ENCODE measurements around the gene ERRFI1.
"Not testable (repeated sequence)": the region's sequence is repeated elsewhere in the genome, so short reads cannot be mapped to it uniquely, and the experiment has no call there.

ERRFI1 gene, protein sequence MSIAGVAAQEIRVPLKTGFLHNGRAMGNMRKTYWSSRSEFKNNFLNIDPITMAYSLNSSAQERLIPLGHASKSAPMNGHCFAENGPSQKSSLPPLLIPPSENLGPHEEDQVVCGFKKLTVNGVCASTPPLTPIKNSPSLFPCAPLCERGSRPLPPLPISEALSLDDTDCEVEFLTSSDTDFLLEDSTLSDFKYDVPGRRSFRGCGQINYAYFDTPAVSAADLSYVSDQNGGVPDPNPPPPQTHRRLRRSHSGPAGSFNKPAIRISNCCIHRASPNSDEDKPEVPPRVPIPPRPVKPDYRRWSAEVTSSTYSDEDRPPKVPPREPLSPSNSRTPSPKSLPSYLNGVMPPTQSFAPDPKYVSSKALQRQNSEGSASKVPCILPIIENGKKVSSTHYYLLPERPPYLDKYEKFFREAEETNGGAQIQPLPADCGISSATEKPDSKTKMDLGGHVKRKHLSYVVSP

DNA sequence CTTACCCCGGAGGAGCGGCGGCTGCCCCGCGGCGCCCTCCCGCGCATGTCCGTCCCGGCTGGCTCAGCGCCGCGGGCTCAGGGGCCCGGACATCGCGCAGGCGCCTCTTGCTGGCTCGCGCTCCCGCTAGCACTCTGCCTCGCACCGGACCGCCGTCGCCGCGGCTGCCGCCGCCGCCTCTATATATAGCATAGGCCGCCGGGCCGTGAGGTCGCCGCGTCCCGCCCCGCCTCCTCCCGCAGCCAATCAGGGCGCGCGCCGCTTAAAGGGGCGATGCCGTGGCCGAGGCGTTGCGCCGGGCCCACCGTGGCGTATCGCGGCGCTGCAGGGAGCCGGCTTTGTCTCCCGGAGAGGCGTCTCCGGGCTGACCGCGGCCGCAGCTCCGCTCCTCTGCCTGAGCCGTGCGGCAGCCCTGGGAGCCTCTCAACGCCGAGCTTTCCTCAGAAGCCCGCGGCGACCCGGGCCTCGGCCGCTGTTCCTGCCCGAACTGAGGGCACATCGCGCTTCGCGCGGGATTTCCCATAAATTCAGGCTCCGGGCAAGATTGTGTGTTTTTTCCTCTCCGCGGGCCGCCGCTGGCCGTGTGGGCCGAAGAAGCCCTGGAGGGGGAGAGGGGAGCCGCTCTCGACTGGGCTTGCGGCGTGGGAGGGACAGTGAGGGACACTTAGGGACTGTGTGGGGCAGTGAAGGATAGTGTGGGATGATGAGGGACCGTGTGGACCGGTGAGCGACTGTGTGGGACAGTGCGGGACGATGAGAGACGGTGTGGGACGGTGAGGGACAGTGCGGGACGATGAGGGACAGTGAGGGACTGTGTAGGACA lies at the start of gene ERRFI1:
Gene ERRFI1 (minus strand): TSS at position 157 of the 823 bp plus-strand sequence. CDS start 10,690 bp downstream, outside the sequence.
- no peaks in the 10 kb centered on the region for H3K9me3 ChIP-seq (ENCODE audit: control insufficient read depth in 5 of 5, low read length in 5 of 5)
- no peaks in the 10 kb centered on the region for H3K27me3 ChIP-seq (ENCODE audit: control insufficient read depth in 5 of 5, insufficient read depth in 4 of 5, low read length in 5 of 5)
- H3K36me3 ChIP-seq (ENCODE audit: control insufficient read depth in 5 of 5, insufficient read depth in 5 of 5, low read length in 5 of 5): no peaks in the 10 kb centered on the region
- H3K27ac ChIP-seq (ENCODE audit: low read depth, low read length): peak within 1 kb of the TSS; percentile 92
- peak within 1 kb of the TSS; percentile 79 to 98 (median 89) for H3K4me3 ChIP-seq (ENCODE audit: low read depth in 1 of 5, low read length in 5 of 5)
- peaks cover 4 to 60% (median 37%) of the 10 kb centered on the region in 5 donors for H3K4me1 ChIP-seq (ENCODE audit: control insufficient read depth in 5 of 5, insufficient read depth in 5 of 5, low read length in 5 of 5)
- H3K9ac ChIP-seq (ENCODE audit: low read length in 5 of 5): peak within 1 kb of the TSS; percentile 66 to 95 (median 74)

DNA sequence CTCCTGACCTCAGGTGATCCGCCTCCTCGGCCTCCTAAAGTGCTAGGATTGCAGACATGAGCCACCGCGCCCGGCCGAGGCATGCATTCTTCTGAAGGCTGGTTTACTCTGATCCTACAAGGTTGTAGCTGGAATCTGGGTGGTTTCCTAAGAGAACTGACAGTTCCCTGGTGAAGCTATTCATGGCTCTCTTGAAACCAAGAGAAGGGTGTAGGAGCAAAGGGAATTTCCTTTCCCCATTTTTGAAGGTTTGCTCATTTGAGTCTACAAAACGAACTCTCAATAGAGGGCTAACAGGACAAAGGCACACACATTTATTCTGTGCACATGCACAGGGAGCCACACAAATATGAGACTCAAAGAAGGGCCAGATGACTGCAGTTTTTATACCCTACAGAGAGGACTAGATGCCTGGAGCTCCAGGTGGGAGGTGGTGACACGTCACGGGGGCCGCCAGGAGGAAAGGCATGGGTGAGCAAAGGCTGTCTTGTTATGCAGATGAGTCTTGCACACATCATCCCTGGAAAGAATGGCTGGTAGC lies 49.5 kb upstream of the ERRFI1 start:
- H3K36me3 ChIP-seq (ENCODE audit: control insufficient read depth in 5 of 5, insufficient read depth in 5 of 5, low read length in 5 of 5): no peaks in the 10 kb centered on the region

DNA sequence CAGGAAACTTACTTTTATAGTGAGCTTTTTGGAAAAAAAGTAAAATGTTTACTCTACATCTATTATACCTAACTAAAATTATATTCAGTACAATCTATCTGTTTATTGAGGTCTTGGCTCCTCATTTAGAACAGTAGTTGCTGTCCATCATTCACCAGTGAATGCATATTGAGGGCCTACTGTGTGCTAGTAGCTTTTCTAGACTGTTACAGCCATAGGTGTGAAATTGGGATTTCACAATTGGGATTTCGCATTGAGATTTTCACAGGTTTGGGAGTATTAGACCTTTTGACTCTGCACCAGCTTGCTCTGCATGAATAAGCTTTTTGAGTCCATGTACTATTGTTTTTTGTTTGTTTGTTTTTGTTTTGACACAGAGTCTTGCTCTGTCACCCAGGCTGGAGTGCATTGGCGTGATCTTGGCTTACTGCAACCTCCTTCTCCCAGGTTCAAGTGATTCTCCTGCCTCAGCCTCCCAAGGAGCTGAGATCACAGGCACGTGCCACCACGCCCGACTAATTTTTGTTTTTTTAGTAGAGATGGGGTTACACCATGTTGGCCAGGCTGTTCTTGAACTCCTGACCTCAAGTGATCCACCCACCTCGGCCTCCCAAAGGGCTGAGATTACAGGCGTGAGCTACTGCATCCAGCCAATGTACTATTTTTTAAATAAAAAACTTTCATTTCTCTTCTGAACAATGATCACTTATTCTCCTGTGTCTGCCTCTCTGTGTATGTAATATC lies 47.2 kb upstream of the ERRFI1 start:
- H3K27ac ChIP-seq (ENCODE audit: low read depth, low read length): no peak overlapping the region
- H3K4me1 ChIP-seq (ENCODE audit: control insufficient read depth in 5 of 5, insufficient read depth in 5 of 5, low read length in 5 of 5): peaks cover 0 to 15% (median 8%) of the 10 kb centered on the region in 5 donors
- no peaks in the 10 kb centered on the region for H3K9me3 ChIP-seq (ENCODE audit: control insufficient read depth in 5 of 5, low read length in 5 of 5)

More for the DNA sequence above, 49.5 kb upstream of the ERRFI1 start:
- H3K9me3 ChIP-seq (ENCODE audit: control insufficient read depth in 5 of 5, low read length in 5 of 5): no peaks in the 10 kb centered on the region
- peaks cover 0 to 15% (median 10%) of the 10 kb centered on the region in 5 donors for H3K4me1 ChIP-seq (ENCODE audit: control insufficient read depth in 5 of 5, insufficient read depth in 5 of 5, low read length in 5 of 5)
- no peak overlapping the region for H3K4me3 ChIP-seq (ENCODE audit: low read depth in 1 of 5, low read length in 5 of 5)
- H3K27ac ChIP-seq (ENCODE audit: low read depth, low read length): no peak overlapping the region
- no peak overlapping the region for H3K9ac ChIP-seq (ENCODE audit: low read length in 5 of 5)
- H3K27me3 ChIP-seq (ENCODE audit: control insufficient read depth in 5 of 5, insufficient read depth in 4 of 5, low read length in 5 of 5): no peaks in the 10 kb centered on the region

GRCh38 chr1:8070381-8070811 lies 44.3 kb upstream of the ERRFI1 start:
- H3K9me3 ChIP-seq (ENCODE audit: control insufficient read depth in 5 of 5, low read length in 5 of 5): no peaks in the 10 kb centered on the region
- peaks cover 0 to 2% (median 0%) of the 10 kb centered on the region in 5 donors for H3K4me1 ChIP-seq (ENCODE audit: control insufficient read depth in 5 of 5, insufficient read depth in 5 of 5, low read length in 5 of 5)
- H3K9ac ChIP-seq (ENCODE audit: low read length in 5 of 5): no peak overlapping the region
- H3K27ac ChIP-seq (ENCODE audit: low read depth, low read length): no peak overlapping the region
- no peaks in the 10 kb centered on the region for H3K36me3 ChIP-seq (ENCODE audit: control insufficient read depth in 5 of 5, insufficient read depth in 5 of 5, low read length in 5 of 5)
- H3K27me3 ChIP-seq (ENCODE audit: control insufficient read depth in 5 of 5, insufficient read depth in 4 of 5, low read length in 5 of 5): no peaks in the 10 kb centered on the region
- no peak overlapping the region for H3K4me3 ChIP-seq (ENCODE audit: low read depth in 1 of 5, low read length in 5 of 5)

More for the DNA sequence above, 47.2 kb upstream of the ERRFI1 start:
- H3K4me3 ChIP-seq (ENCODE audit: low read depth in 1 of 5, low read length in 5 of 5): no peak overlapping the region
- H3K9ac ChIP-seq (ENCODE audit: low read length in 5 of 5): no peak overlapping the region
- H3K36me3 ChIP-seq (ENCODE audit: control insufficient read depth in 5 of 5, insufficient read depth in 5 of 5, low read length in 5 of 5): no peaks in the 10 kb centered on the region
- H3K27me3 ChIP-seq (ENCODE audit: control insufficient read depth in 5 of 5, insufficient read depth in 4 of 5, low read length in 5 of 5): no peaks in the 10 kb centered on the region

GRCh38 chr1:8069614-8070320 lies 43.7 kb upstream of the ERRFI1 start:
- not testable (repeated sequence) for H3K4me1 ChIP-seq (ENCODE audit: control insufficient read depth in 5 of 5, insufficient read depth in 5 of 5, low read length in 5 of 5); H3K27ac ChIP-seq (ENCODE audit: low read depth, low read length); H3K36me3 ChIP-seq (ENCODE audit: control insufficient read depth in 5 of 5, insufficient read depth in 5 of 5, low read length in 5 of 5); H3K9ac ChIP-seq (ENCODE audit: low read length in 5 of 5); H3K9me3 ChIP-seq (ENCODE audit: control insufficient read depth in 5 of 5, low read length in 5 of 5); H3K27me3 ChIP-seq (ENCODE audit: control insufficient read depth in 5 of 5, insufficient read depth in 4 of 5, low read length in 5 of 5); H3K4me3 ChIP-seq (ENCODE audit: low read depth in 1 of 5, low read length in 5 of 5)

GRCh38 chr1:8065369-8065768 lies 39.3 kb upstream of the ERRFI1 start:
- no peaks in the 10 kb centered on the region for H3K27me3 ChIP-seq (ENCODE audit: control insufficient read depth in 5 of 5, insufficient read depth in 4 of 5, low read length in 5 of 5)
- H3K9ac ChIP-seq (ENCODE audit: low read length in 5 of 5): no peak overlapping the region
- H3K4me3 ChIP-seq (ENCODE audit: low read depth in 1 of 5, low read length in 5 of 5): no peak overlapping the region

GRCh38 chr1:8063298-8064036 lies 37.4 kb upstream of the ERRFI1 start:
- H3K27ac ChIP-seq (ENCODE audit: low read depth, low read length): no peak overlapping the region

More at GRCh38 chr1:8065369-8065768, 39.3 kb upstream of the ERRFI1 start:
- Histone ChIP-seq H3K27ac (ENCODE audit: low read depth, low read length) (no peak overlapping the region), H3K4me1 (ENCODE audit: control insufficient read depth in 5 of 5, insufficient read depth in 5 of 5, low read length in 5 of 5) (peaks cover 0 to 5% (median 0%) of the 10 kb centered on the region in 5 donors), H3K36me3 (ENCODE audit: control insufficient read depth in 5 of 5, insufficient read depth in 5 of 5, low read length in 5 of 5) (no peaks in the 10 kb centered on the region), H3K9me3 (ENCODE audit: control insufficient read depth in 5 of 5, low read length in 5 of 5) (no peaks in the 10 kb centered on the region)

GRCh38 chr1:8062861-8063260 lies 36.8 kb upstream of the ERRFI1 start:
- H3K9me3 ChIP-seq (ENCODE audit: control insufficient read depth in 5 of 5, low read length in 5 of 5): no peaks in the 10 kb centered on the region
- no peaks in the 10 kb centered on the region for H3K36me3 ChIP-seq (ENCODE audit: control insufficient read depth in 5 of 5, insufficient read depth in 5 of 5, low read length in 5 of 5)
- H3K9ac ChIP-seq (ENCODE audit: low read length in 5 of 5): no peak overlapping the region
- H3K27ac ChIP-seq (ENCODE audit: low read depth, low read length): no peak overlapping the region
- H3K4me1 ChIP-seq (ENCODE audit: control insufficient read depth in 5 of 5, insufficient read depth in 5 of 5, low read length in 5 of 5): peaks cover 0 to 5% (median 2%) of the 10 kb centered on the region in 5 donors
- no peak overlapping the region for H3K4me3 ChIP-seq (ENCODE audit: low read depth in 1 of 5, low read length in 5 of 5)
- H3K27me3 ChIP-seq (ENCODE audit: control insufficient read depth in 5 of 5, insufficient read depth in 4 of 5, low read length in 5 of 5): no peaks in the 10 kb centered on the region

More at GRCh38 chr1:8063298-8064036, 37.4 kb upstream of the ERRFI1 start:
- H3K27me3 ChIP-seq (ENCODE audit: control insufficient read depth in 5 of 5, insufficient read depth in 4 of 5, low read length in 5 of 5): no peaks in the 10 kb centered on the region
- peaks cover 0 to 5% (median 2%) of the 10 kb centered on the region in 5 donors for H3K4me1 ChIP-seq (ENCODE audit: control insufficient read depth in 5 of 5, insufficient read depth in 5 of 5, low read length in 5 of 5)
- no peak overlapping the region for H3K4me3 ChIP-seq (ENCODE audit: low read depth in 1 of 5, low read length in 5 of 5)
- no peak overlapping the region for H3K9ac ChIP-seq (ENCODE audit: low read length in 5 of 5)
- no peaks in the 10 kb centered on the region for H3K36me3 ChIP-seq (ENCODE audit: control insufficient read depth in 5 of 5, insufficient read depth in 5 of 5, low read length in 5 of 5)
- no peaks in the 10 kb centered on the region for H3K9me3 ChIP-seq (ENCODE audit: control insufficient read depth in 5 of 5, low read length in 5 of 5)

All from subcutaneous abdominal adipose tissue (tissue), 5 donors.